ENCODE measurements around the gene EEF1A1.

DNA sequence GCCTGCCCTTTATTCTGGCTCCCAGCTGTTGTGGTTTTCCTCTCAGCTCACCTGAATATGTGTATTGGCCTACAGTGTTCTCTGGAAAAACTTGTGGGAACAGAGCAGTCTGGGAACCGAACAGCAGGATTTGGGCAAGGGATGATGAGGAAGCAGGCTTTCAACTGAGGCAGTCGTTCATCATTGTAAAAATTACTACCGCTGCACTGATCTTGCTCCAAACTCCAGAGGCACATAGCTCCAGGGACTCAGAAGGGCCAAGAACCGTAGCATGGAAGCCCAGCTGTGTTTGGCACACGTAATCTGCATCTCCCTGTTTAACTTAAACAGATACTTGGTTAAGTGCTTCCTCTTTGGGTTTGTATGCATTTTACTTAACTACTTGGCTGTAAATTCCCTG lies 48.3 kb upstream of the EEF1A1 start:
- TF ChIP-seq, protein P1, sequence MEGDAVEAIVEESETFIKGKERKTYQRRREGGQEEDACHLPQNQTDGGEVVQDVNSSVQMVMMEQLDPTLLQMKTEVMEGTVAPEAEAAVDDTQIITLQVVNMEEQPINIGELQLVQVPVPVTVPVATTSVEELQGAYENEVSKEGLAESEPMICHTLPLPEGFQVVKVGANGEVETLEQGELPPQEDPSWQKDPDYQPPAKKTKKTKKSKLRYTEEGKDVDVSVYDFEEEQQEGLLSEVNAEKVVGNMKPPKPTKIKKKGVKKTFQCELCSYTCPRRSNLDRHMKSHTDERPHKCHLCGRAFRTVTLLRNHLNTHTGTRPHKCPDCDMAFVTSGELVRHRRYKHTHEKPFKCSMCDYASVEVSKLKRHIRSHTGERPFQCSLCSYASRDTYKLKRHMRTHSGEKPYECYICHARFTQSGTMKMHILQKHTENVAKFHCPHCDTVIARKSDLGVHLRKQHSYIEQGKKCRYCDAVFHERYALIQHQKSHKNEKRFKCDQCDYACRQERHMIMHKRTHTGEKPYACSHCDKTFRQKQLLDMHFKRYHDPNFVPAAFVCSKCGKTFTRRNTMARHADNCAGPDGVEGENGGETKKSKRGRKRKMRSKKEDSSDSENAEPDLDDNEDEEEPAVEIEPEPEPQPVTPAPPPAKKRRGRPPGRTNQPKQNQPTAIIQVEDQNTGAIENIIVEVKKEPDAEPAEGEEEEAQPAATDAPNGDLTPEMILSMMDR (conservative IDR thresholded peaks at IDR 0.05; ENCODE audit: low read depth, low read length), result no peak
- TF ChIP-seq EZH2 (IDR thresholded peaks at IDR 0.05; ENCODE audit: borderline replicate concordance, low read depth, low read length, poor library complexity, severe bottlenecking), result no peak
